T-helper 2 cell treated with Interferon-gamma antibody and Interleukin-4, amounts not matched to agents 5 μg/mL and 100 μg/mL, for 36 hours (primary cell): ENCODE measurements around the gene UBAP1L.
"Not testable (repeated sequence)": the region's sequence is repeated elsewhere in the genome, so short reads cannot be mapped to it uniquely, and the experiment has no call there.

Experiments used
- DNase-seq: peaks from one replicate; pipeline ENCODE4 v3.0.0; 2021; ENCODE audit warnings: low spot score
- H3K27ac Mint-ChIP-seq: one replicate; pipeline ENCODE4 v1.8.0; 2021; ENCODE audit warnings: mild to moderate bottlenecking, mixed read lengths
- H3K27me3 Mint-ChIP-seq: one replicate; pipeline ENCODE4 v1.8.0; 2021; ENCODE audit warnings: low read depth, mixed read lengths
- H3K36me3 Mint-ChIP-seq: one replicate; pipeline ENCODE4 v1.8.0; 2021; ENCODE audit warnings: low read depth, mixed read lengths
- H3K4me1 Mint-ChIP-seq: one replicate; pipeline ENCODE4 v1.8.0; 2021; ENCODE audit warnings: low read depth, mixed read lengths
- H3K4me3 Mint-ChIP-seq: one replicate; pipeline ENCODE4 v1.8.0; 2022; ENCODE audit warnings: mild to moderate bottlenecking, moderate library complexity, mixed read lengths
- H3K9me3 Mint-ChIP-seq: one replicate; pipeline ENCODE4 v1.8.0; 2021; ENCODE audit warnings: mixed read lengths

UBAP1L gene

DNA sequence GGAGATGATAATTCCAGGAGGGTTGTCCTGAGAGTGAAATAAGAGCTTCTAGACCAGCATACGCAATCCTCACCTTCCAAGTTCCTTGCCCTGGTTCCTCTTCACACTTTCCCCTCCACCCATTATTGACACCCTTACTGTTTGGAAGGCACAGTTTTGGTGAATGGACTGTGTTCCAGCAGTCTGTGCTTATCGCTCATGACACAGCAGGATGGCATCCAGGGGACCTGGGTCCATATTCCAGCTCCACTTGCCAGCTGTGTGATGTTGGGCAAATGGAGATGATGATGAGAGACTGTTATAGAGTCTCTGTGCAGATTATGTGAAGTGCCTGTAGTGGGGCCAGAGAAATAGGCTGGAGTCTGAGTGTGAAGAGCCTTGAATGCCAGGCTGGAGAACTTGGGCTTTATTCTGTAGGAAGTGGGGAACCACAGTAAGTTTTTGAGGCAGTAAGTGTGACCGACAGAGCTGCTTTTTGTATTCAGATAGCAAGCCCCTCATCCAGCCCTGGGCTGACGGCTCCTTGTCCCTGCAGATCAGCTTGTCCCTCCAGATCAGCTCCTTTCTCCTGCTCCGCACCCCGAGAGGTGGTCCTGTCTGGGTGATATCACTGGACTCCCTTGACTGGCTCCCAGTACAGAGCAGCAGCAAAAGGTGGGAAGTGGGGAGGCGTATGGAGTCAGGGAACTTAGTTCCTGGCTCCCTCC is 30.3 kb downstream of the UBAP1L start:
- Mint-ChIP-seq H3K4me1 (peaks cover 8% of the 10 kb centered on the region), H3K27me3 (peaks cover 14% of the 10 kb centered on the region), H3K9me3 (no peaks in the 10 kb centered on the region), H3K4me3 (no peak overlapping the region), H3K27ac (no peak overlapping the region), H3K36me3 (no peaks in the 10 kb centered on the region)
- DNase-seq, result no peak

DNA sequence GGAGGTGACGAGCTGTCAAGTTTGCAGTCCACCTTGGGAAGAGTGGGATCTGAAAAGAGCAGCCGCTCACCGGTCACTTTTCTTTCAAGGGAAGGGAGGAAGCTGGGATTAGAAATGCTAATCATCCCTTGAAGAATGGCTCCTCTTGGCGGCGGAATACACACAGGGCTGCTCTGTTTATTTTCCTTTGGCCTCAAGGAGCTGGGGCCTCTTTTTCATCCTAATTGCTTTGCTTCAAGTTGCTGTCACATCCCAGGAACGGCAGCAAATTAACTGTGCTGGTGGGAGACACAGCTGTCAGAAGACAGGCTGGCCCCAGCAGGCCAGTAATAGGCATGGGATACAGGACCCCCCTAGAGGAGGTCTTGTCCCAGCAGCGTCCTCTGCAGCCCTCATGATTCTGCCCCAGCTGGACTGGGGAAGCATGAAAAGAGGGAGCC is 31.7 kb downstream of the UBAP1L start:
- H3K9me3 Mint-ChIP-seq, result no peaks in the 10 kb centered on the region
- DNase-seq, result no peak
- H3K27me3 Mint-ChIP-seq, result peaks cover 19% of the 10 kb centered on the region
- peaks cover 8% of the 10 kb centered on the region for H3K4me1 Mint-ChIP-seq
- H3K4me3 Mint-ChIP-seq, result no peak overlapping the region
- no peak overlapping the region for H3K27ac Mint-ChIP-seq
- H3K36me3 Mint-ChIP-seq, result no peaks in the 10 kb centered on the region

DNA sequence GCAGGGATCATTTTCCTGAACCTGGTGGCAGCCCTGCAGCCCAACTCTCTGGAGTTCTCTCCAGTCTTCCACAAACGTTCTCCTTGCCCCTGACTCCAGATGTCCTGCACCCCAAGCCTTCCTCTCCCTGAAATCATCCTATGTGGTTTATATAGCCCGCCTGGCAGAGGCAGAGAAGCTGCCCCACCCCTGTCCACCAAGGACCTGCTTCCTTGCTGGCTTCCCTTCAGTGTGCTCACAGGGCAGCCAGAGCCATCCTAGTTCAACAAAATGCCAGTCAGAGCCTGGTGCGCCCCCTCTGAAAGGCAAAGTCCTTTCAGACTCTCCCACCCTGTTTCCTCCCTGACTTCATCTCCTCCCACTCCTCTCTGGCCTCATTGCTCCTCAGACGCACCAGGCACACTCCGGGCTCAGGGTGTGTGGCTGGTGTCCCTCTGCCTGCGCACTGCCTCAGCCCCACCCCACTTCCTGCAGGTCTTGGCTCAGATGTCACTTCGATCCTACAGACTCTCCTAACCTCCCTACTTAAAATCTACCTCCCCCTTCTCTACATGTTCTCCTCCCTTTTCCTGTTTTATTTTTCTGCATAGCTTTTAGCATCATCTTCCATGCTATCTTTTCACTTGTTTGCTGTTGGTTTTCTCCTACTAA is 32.6 kb downstream of the UBAP1L start:
- Mint-ChIP-seq H3K27ac (no peak overlapping the region), H3K27me3 (peaks cover 25% of the 10 kb centered on the region), H3K4me3 (peak overlapping the region; percentile 10), H3K9me3 (no peaks in the 10 kb centered on the region), H3K36me3 (no peaks in the 10 kb centered on the region), H3K4me1 (peaks cover 9% of the 10 kb centered on the region)
- peak; percentile 18 for DNase-seq

DNA sequence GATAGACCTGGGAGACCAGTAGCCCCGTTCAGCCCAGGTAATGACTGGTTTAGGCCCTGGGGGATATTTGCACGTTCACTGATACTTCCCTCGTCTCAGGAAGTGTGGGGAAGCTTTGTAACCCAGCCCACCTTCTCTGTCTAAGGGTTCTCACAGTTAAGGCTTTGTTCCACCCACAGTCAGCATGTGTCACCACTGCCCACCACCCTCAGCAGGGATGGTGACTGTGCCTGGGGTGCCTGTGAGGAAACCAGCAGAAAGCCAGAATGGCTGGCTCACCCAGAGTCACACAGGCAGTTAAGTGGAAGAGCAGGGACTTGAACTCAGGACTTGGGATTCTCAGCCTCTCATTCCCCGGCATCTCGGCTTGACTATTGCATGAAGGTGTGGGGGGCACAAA is 33.2 kb downstream of the UBAP1L start:
- H3K36me3 Mint-ChIP-seq, result no peaks in the 10 kb centered on the region
- H3K9me3 Mint-ChIP-seq, result no peaks in the 10 kb centered on the region
- peaks cover 25% of the 10 kb centered on the region for H3K27me3 Mint-ChIP-seq
- H3K27ac Mint-ChIP-seq, result no peak overlapping the region
- peaks cover 9% of the 10 kb centered on the region for H3K4me1 Mint-ChIP-seq
- peak; percentile 15 for DNase-seq
- no peak overlapping the region for H3K4me3 Mint-ChIP-seq

DNA sequence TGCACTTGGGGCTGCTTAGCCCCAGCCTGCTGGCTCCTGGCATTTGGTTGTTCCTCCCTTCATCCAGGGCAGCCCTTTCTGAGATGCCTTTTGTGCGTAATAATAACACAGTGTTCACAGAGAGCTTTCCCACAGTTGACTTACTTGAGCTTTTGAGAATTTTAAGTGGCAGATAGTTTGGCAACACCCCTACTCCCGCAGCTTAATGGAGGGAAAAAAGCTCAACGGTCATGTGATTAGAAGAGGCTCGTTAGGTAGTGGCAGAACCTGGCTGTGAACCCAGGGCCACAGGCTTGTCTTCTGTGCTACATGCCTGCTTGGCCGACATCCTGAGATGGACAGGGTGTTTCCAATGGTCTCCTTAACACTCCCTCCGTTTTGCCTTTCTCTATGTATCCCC is 33.7 kb downstream of the UBAP1L start:
- H3K4me3 Mint-ChIP-seq, result no peak overlapping the region
- peaks cover 27% of the 10 kb centered on the region for H3K27me3 Mint-ChIP-seq
- no peak overlapping the region for H3K27ac Mint-ChIP-seq
- no peaks in the 10 kb centered on the region for H3K36me3 Mint-ChIP-seq
- H3K9me3 Mint-ChIP-seq, result no peaks in the 10 kb centered on the region
- peaks cover 9% of the 10 kb centered on the region for H3K4me1 Mint-ChIP-seq
- DNase-seq, result no peak

DNA sequence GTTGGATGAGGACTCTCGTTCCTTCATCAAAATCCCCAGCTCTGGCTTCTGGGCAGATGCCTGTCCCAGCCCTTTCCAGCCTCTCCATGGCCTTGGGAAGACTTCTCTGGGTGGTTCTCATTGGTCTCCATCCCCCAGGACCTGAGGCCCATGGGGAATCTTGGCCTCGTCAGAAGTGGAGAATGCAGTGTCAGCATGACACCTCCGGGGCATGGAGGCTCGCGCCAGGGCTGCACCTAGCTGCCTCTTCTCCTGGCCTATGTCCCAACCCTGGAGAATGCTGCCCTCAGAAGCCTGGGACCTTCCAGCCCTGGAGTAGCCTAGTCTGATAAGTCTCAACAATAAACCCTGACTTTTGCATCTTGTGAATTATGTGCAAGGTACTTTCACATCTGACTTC is 35.4 kb downstream of the UBAP1L start:
- Mint-ChIP-seq H3K27ac (no peak overlapping the region), H3K4me1 (peaks cover 12% of the 10 kb centered on the region), H3K27me3 (peaks cover 29% of the 10 kb centered on the region), H3K4me3 (no peak overlapping the region), H3K36me3 (no peaks in the 10 kb centered on the region), H3K9me3 (no peaks in the 10 kb centered on the region)
- DNase-seq, result no peak

DNA sequence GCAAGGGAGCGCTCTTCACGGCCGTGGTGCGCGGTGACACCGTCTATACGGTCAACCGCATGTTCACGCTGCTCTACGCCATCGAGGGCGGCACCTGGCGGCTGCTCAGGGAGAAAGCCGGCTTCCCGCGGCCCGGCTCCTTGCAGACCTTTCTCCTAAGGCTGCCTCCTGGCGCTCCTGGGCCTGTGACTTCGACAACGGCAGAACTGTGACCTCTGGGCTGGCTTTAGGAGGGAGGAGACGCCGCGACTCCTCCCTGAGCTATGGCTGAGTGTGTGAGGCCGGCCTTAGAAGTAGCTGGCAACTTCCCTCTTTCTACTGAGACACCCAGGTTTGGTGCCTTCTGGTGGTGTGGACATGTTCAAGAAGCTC is 37.0 kb downstream of the UBAP1L start:
- Mint-ChIP-seq H3K4me3 (peak overlapping the region; percentile 15), H3K4me1 (peaks cover 12% of the 10 kb centered on the region), H3K27ac (no peak overlapping the region), H3K9me3 (no peaks in the 10 kb centered on the region), H3K27me3 (peaks cover 24% of the 10 kb centered on the region), H3K36me3 (no peaks in the 10 kb centered on the region)
- DNase-seq, result peak; percentile 48

DNA sequence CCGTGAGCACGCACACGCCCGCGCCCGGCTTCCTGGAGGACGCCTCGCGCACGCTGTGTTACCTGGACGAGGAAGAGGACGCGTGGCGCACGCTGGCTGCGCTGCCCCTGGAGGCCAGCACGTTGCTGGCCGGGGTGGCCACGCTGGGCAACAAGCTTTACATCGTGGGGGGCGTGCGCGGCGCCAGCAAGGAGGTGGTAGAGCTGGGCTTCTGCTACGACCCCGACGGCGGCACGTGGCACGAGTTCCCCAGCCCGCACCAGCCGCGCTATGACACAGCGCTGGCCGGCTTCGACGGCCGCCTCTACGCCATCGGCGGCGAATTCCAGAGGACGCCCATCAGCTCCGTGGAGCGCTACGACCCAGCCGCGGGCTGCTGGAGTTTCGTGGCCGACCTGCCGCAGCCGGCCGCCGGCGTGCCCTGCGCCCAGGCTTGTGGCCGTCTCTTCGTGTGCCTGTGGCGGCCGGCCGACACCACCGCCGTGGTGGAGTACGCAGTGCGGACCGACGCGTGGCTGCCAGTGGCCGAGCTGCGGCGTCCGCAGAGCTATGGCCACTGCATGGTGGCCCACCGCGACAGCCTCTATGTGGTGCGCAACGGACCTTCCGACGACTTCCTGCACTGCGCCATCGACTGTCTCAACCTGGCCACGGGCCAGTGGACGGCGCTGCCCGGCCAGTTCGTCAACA is 37.6 kb downstream of the UBAP1L start:
- no peak for DNase-seq
- Mint-ChIP-seq H3K4me3 (peak overlapping the region; percentile 15), H3K4me1 (peaks cover 7% of the 10 kb centered on the region), H3K9me3 (no peaks in the 10 kb centered on the region), H3K27me3 (peaks cover 20% of the 10 kb centered on the region), H3K27ac (no peak overlapping the region), H3K36me3 (no peaks in the 10 kb centered on the region)

DNA sequence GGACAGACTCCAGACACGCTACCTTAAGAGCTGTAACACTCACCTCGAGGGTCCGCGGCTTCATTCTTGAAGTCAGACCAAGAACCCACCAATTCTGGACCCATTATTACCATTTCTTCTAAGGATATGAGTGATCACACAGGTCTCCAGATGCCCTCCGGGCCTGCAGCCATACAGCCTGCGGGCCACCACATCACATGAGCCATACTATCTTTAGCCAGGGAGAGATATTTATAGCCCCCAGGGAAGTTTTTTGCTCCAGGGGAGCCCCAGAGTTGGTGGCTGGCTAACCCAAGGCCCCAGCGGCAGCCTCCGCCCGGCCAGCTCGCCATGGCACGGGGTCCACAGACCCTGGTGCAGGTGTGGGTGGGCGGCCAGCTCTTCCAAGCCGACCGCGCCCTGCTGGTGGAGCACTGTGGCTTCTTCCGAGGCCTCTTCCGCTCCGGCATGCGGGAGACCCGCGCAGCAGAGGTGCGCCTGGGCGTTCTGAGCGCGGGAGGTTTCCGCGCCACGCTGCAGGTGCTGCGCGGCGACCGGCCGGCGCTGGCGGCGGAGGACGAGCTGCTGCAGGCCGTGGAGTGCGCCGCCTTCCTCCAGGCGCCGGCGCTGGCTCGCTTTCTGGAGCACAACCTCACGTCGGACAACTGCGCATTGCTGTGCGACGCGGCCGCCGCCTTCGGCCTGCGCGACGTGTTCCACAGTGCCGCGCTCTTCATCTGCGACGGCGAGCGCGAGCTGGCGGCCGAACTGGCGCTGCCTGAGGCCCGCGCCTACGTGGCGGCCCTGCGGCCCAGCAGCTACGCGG is 38.3 kb downstream of the UBAP1L start, which contains the start of gene KBTBD13:
Gene KBTBD13, plus strand, starts transcription at position 261 of the 805 bp plus-strand sequence. Its CDS starts 70 bp downstream, at position 331.
- H3K9me3 Mint-ChIP-seq, result no peaks in the 10 kb centered on the region

DNA sequence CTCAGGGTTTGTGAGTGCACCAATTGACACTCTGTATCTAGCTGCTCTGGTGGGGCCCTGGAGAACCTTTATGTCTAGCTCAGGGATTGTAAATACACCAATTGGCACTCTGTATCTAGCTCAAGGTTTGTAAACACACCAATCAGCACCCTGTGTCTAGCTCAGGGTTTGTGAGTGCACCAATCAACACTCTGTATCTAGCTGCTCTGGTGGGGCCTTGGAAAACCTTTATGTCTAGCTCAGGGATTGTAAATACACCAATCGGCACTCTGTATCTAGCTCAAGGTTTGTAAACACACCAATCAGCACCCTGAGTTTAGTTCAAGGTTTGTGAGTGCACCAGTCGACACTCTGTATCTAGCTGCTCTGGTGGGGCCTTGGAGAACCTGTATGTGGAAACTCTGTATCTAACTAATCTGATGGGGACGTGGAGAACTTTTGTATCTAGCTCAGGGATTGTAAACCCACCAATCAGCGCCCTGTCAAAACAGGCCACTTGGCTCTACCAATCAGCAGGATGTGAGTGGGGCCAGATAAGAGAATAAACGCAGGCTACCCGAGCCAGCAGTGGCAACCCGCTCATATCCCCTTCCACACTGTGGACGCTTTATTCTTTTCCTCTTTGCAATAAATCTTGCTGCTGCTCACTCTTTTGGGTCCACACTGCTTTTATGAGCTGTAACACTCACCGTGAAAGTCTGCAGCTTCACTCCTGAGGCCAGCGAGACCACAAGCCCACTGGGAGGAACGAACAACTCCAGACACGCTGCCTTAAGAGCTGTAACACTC is 39.2 kb downstream of the UBAP1L start:
- DNase-seq, H3K27ac Mint-ChIP-seq, H3K36me3 Mint-ChIP-seq, H3K4me1 Mint-ChIP-seq, H3K4me3 Mint-ChIP-seq, H3K9me3 Mint-ChIP-seq: not testable (repeated sequence)
- H3K27me3 Mint-ChIP-seq, result peaks cover 17% of the 10 kb centered on the region

More for the DNA sequence above, 38.3 kb downstream of the UBAP1L start, which contains the start of gene KBTBD13:
- peaks cover 4% of the 10 kb centered on the region for H3K4me1 Mint-ChIP-seq
- DNase-seq, result no peak
- peaks cover 17% of the 10 kb centered on the region for H3K27me3 Mint-ChIP-seq
- H3K36me3 Mint-ChIP-seq, result no peaks in the 10 kb centered on the region
- H3K27ac Mint-ChIP-seq, result no peak within 1 kb of the TSS
- no peak within 1 kb of the TSS for H3K4me3 Mint-ChIP-seq

DNA sequence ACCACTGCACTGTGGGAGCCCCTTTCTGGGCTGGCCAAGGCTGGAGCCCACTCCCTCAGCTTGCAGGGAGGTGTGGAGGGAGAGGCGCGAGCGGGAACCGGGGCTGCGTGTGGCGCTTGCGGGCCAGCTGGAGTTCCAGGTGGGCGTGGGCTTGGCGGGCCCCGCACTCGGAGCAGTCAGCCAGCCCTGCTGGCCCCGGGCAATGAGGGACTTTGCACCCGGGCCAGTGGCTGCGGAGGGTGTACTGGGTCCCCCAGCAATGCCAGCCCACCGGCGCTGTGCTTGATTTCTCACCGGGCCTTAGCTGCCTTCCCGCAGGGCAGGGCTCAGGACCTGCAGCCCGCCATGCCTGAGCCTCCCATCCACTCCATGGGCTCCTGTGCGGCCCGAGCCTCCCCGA is 40.1 kb downstream of the UBAP1L start:
- not testable (repeated sequence) for DNase-seq, H3K9me3 Mint-ChIP-seq

DNA sequence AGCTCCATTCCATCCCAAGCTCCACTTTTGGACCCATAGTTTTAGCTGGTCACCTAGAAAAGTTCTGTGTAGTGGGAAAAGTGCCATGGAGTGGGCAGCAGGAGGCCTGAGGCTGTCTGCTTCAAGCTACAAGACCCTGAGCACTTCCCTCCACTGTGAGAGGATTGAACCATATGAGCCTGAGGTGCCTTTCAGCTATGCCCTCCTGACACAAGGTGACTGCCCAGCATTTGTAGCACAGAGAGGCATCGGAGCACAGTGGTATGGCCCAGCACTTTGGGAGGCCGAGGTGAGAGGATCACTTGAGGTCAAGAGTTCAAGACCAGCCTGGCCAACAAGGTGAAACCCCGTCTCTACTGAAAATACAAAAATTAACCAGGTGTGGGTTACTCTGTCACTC is 42.4 kb downstream of the UBAP1L start:
- DNase-seq, result no peak
- H3K27me3 Mint-ChIP-seq, result peaks cover 26% of the 10 kb centered on the region

More for the DNA sequence above, 40.1 kb downstream of the UBAP1L start:
- not testable (repeated sequence) for H3K4me3 Mint-ChIP-seq, H3K36me3 Mint-ChIP-seq, H3K4me1 Mint-ChIP-seq, H3K27ac Mint-ChIP-seq
- H3K27me3 Mint-ChIP-seq, result peaks cover 16% of the 10 kb centered on the region

DNA sequence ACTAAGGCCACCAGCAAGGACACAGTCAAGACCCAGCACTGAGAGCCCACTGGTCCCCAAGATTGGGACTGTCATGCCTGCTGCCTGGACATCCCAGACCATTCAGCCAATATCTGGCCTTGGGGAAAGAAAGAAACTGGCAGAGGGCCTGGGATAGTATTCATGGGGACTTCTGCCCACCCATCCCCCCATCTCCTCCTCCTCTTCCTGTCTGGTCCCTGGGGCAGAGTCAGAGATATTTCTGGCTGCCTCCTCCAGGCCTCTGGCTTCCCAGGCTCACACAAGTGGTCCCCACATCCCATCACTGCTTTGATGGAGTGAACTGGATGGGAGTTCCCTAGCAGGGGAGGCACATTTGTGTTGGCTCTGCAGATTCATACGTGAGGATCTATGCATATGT is 43.0 kb downstream of the UBAP1L start:
- Mint-ChIP-seq H3K9me3 (no peaks in the 10 kb centered on the region), H3K27me3 (peaks cover 29% of the 10 kb centered on the region), H3K4me1 (peaks cover 5% of the 10 kb centered on the region), H3K36me3 (no peaks in the 10 kb centered on the region), H3K27ac (no peak overlapping the region), H3K4me3 (no peak overlapping the region)
- DNase-seq, result no peak

More for the DNA sequence above, 42.4 kb downstream of the UBAP1L start:
- Mint-ChIP-seq H3K4me1 (peaks cover 5% of the 10 kb centered on the region), H3K36me3 (no peaks in the 10 kb centered on the region), H3K9me3 (no peaks in the 10 kb centered on the region), H3K27ac (no peak overlapping the region), H3K4me3 (no peak overlapping the region)
